H9 (cell line): ENCODE measurements around the gene HIRA. TPM values are rescaled to one million over a fixed set of nuclear protein-coding genes. Genes with fewer than 3 reads are reported as not detected.

Source experiments
- DNase-seq: peaks from one replicate; pipeline ENCODE4 v3.0.0-alpha.2; 2017
- H2AFZ ChIP-seq: one replicate; pipeline ENCODE4 v1.6.1; 2013; ENCODE audit warnings: mild to moderate bottlenecking, low read length, control low read depth, moderate library complexity
- H2AK5ac ChIP-seq: 2 replicates; pipeline ENCODE4 v1.6.1; 2013; ENCODE audit warnings: low read length, control low read depth, mixed read lengths; ENCODE audit not compliant: insufficient read length
- H2BK120ac ChIP-seq: one replicate; pipeline ENCODE4 v1.6.1; 2013; ENCODE audit warnings: low read depth, mild to moderate bottlenecking, low read length, control low read depth, inconsistent platforms; ENCODE audit not compliant: poor library complexity, severe bottlenecking
- H2BK12ac ChIP-seq: 2 replicates; pipeline ENCODE4 v1.6.1; 2013; ENCODE audit warnings: low read length, control low read depth, mixed read lengths, low read depth; ENCODE audit not compliant: insufficient read length
- H2BK15ac ChIP-seq: 2 replicates; pipeline ENCODE4 v1.6.1; 2013; ENCODE audit warnings: low read depth, low read length, control low read depth
- H2BK20ac ChIP-seq: one replicate; pipeline ENCODE4 v1.6.1; 2013; ENCODE audit warnings: low read depth, mild to moderate bottlenecking, low read length, control low read depth, inconsistent platforms; ENCODE audit not compliant: poor library complexity, severe bottlenecking
- H2BK5ac ChIP-seq: 2 replicates; pipeline ENCODE4 v1.6.1; 2013; ENCODE audit warnings: low read length, control low read depth, mixed read lengths; ENCODE audit not compliant: insufficient read length
- H3K14ac ChIP-seq: 2 replicates; pipeline ENCODE4 v1.6.1; 2013; ENCODE audit warnings: low read length, control low read depth; ENCODE audit not compliant: insufficient read depth
- H3K18ac ChIP-seq: 2 replicates; pipeline ENCODE4 v1.6.1; 2013; ENCODE audit warnings: low read depth, mild to moderate bottlenecking, mixed read lengths, low read length, control low read depth; ENCODE audit not compliant: insufficient read length
- H3K23ac ChIP-seq: 2 replicates; pipeline ENCODE4 v1.6.1; 2013; ENCODE audit warnings: low read length, control low read depth, mixed read lengths, low read depth; ENCODE audit not compliant: insufficient read length
- H3K23me2 ChIP-seq: 2 replicates; pipeline ENCODE4 v1.6.1; 2013; ENCODE audit warnings: low read depth, mild to moderate bottlenecking, mixed read lengths, low read length, control low read depth; ENCODE audit not compliant: insufficient read length, poor library complexity, severe bottlenecking
- H3K27ac ChIP-seq: 2 replicates; pipeline ENCODE4 v1.5.1; 2013; ENCODE audit warnings: low read length, control low read depth, mixed read lengths, low read depth; ENCODE audit not compliant: insufficient read length
- H3K27me3 ChIP-seq: 2 replicates; pipeline ENCODE4 v1.6.1; 2013; ENCODE audit warnings: low read length, control low read depth, inconsistent platforms; ENCODE audit not compliant: insufficient read depth
- H3K4ac ChIP-seq: 2 replicates; pipeline ENCODE4 v1.6.1; 2013; ENCODE audit warnings: low read depth, mild to moderate bottlenecking, control low read depth, inconsistent platforms, low read length, moderate library complexity
- H3K4me1 ChIP-seq: 2 replicates; pipeline ENCODE4 v1.6.1; 2013; ENCODE audit warnings: low read length, control low read depth, inconsistent platforms; ENCODE audit not compliant: insufficient read depth
- H3K4me2 ChIP-seq: 2 replicates; pipeline ENCODE4 v1.6.1; 2013; ENCODE audit warnings: low read length, control low read depth, mixed read lengths; ENCODE audit not compliant: insufficient read length, insufficient read depth
- H3K56ac ChIP-seq: 2 replicates; pipeline ENCODE4 v1.6.1; 2013; ENCODE audit warnings: low read depth, mild to moderate bottlenecking, mixed read lengths, low read length, control low read depth; ENCODE audit not compliant: insufficient read length
- H3K79me1 ChIP-seq: 2 replicates; pipeline ENCODE4 v1.6.1; 2013; ENCODE audit warnings: low read depth, mild to moderate bottlenecking, moderate library complexity, low read length, control low read depth, inconsistent platforms; ENCODE audit not compliant: insufficient read depth, poor library complexity, severe bottlenecking
- H3K79me2 ChIP-seq: 2 replicates; pipeline ENCODE4 v1.6.1; 2013; ENCODE audit warnings: low read length, control low read depth, inconsistent platforms; ENCODE audit not compliant: insufficient read depth
- H3K9ac ChIP-seq: 2 replicates; pipeline ENCODE4 v1.6.1; 2013; ENCODE audit warnings: low read length, control low read depth, mixed read lengths; ENCODE audit not compliant: insufficient read length; ENCODE audit errors: extremely low read depth
- H3K9me3 ChIP-seq: one replicate; pipeline ENCODE4 v1.6.1; 2013; ENCODE audit warnings: low read depth, low read length, inconsistent platforms; ENCODE audit not compliant: control insufficient read depth
- H3T11ph ChIP-seq: one replicate; pipeline ENCODE4 v1.6.1; 2013; ENCODE audit warnings: mild to moderate bottlenecking, low read length, control low read depth, inconsistent platforms
- H4K20me1 ChIP-seq: one replicate; pipeline ENCODE4 v1.6.1; 2013; ENCODE audit not compliant: control insufficient read depth, insufficient read length, insufficient read depth
- H4K5ac ChIP-seq: 2 replicates; pipeline ENCODE4 v1.6.1; 2013; ENCODE audit warnings: low read depth, mild to moderate bottlenecking, mixed read lengths, low read length, control low read depth; ENCODE audit not compliant: insufficient read length
- H4K8ac ChIP-seq: replicated peaks from 2 replicates; pipeline ENCODE4 v1.6.1; 2013; ENCODE audit warnings: low read length, control low read depth, mixed read lengths, low read depth; ENCODE audit not compliant: insufficient read length
- H4K91ac ChIP-seq: 2 replicates; pipeline ENCODE4 v1.6.1; 2013; ENCODE audit warnings: low read depth, mild to moderate bottlenecking, moderate library complexity, mixed read lengths, low read length, control low read depth; ENCODE audit not compliant: insufficient read length
- H3K27ac Mint-ChIP-seq, 3 experiments: 2 replicates in 2 of 3; 3 replicates in 1 of 3; pipeline ENCODE4 v1.8.0; 2020 to 2021; ENCODE audit warnings: mixed read lengths in 3 of 3, mild to moderate bottlenecking in 1 of 3, moderate library complexity in 1 of 3
- H3K27me3 Mint-ChIP-seq: 2 replicates; pipeline ENCODE4 v1.8.0; 2021; ENCODE audit warnings: low read depth, mild to moderate bottlenecking, moderate library complexity, mixed read lengths
- H3K36me3 Mint-ChIP-seq, 3 experiments: 2 replicates in 2 of 3; 3 replicates in 1 of 3; pipeline ENCODE4 v1.8.0; 2020 to 2021; ENCODE audit warnings: low read depth in 3 of 3, mixed read lengths in 3 of 3; ENCODE audit not compliant: insufficient read depth in 1 of 3
- H3K4me1 Mint-ChIP-seq, 2 experiments: 2 replicates each; pipeline ENCODE4 v1.8.0; 2020; ENCODE audit warnings: mixed read lengths in 2 of 2
- H3K4me3 Mint-ChIP-seq, 2 experiments: 2 replicates in 1 of 2; 3 replicates in 1 of 2; pipeline ENCODE4 v1.8.0; 2020 to 2021; ENCODE audit warnings: mild to moderate bottlenecking in 2 of 2, mixed read lengths in 2 of 2, moderate library complexity in 1 of 2
- H3K9me3 Mint-ChIP-seq, 2 experiments: 2 replicates in 1 of 2; 3 replicates in 1 of 2; pipeline ENCODE4 v1.8.0; 2020; ENCODE audit warnings: mild to moderate bottlenecking in 2 of 2, mixed read lengths in 2 of 2, moderate library complexity in 1 of 2
- WGBS: extraction: QIAGEN DNeasy Blood & Tissue Kit; methylation state at CpG from one replicate; pipeline ENCODE4 v1.1.7; 2013; ENCODE audit warnings: missing lambda C conversion rate, low lambda C conversion rate, mixed read lengths; ENCODE audit not compliant: insufficient read length; ENCODE audit errors: extremely low coverage; 5-methylcytosine and 5-hydroxymethylcytosine counted together
- total RNA-seq: library from RNA; stranded (reverse); gene quantifications from 2 replicates; pipeline ENCODE4 v1.2.1, GENCODE V29; 2021
- TF ChIP-seq, protein P1 (sequence below): fragments of 200-600 bp; sonication (generic); conservative IDR thresholded peaks from 3 replicates; pipeline ENCODE4 v1.8.0; 2021; ENCODE audit warnings: antibody characterized with exemption, mild to moderate bottlenecking

HIRA gene
- total RNA-seq, 1 experiment from 2014 or later = 51.9 TPM

DNA sequence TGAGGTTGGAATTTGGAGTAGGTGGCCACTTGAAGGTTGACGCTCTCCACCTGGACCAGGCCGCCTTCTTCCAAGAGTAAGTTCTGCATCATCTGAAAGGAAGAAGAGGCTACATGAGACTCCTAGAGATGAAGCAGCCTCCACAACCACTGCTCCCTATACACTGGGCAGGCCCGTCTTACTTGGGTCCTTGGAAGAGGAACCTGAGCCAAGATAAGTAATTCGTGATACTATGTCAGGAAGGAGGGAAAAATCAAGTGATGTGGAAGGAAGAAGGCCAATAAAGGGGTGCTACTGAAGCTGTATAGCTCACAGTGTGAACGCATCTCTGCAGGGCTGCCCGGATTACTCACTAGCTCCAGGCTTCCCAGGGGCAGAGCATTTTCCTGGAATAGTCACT, 36.4 kb upstream of the HIRA start:
- Histone ChIP-seq H2AK5ac (no peak overlapping the region), H3K27ac (no peak overlapping the region), H2BK12ac (no peak overlapping the region), H2BK15ac (no peak overlapping the region), H2BK5ac (no peak overlapping the region), H3K9ac (no peak overlapping the region), H3K79me1 (peaks cover 3% of the 10 kb centered on the region), H4K91ac (no peak overlapping the region), H3K23me2 (no peaks in the 10 kb centered on the region), H3K4me1 (no peaks in the 10 kb centered on the region), H3K4ac (no peak overlapping the region), H3K23ac (no peak overlapping the region), H3K27me3 (no peaks in the 10 kb centered on the region), H4K20me1 (no peaks in the 10 kb centered on the region), H2BK20ac (no peak overlapping the region), H4K8ac (no peak overlapping the region), H3K14ac (no peak overlapping the region), H2BK120ac (no peak overlapping the region), H3K18ac (no peak overlapping the region), H3K79me2 (no peaks in the 10 kb centered on the region), H4K5ac (no peak overlapping the region), H3K4me2 (no peak overlapping the region), H3K56ac (no peak overlapping the region), H3K9me3 (no peaks in the 10 kb centered on the region), H3T11ph (no peak overlapping the region), H2AFZ (no peak overlapping the region)
- DNase-seq = no peak
- H3K4me3 Mint-ChIP-seq = no peak overlapping the region; a peak in 1 of 5 replicates
- WGBS = no CpG with 5 or more reads among the region's 6 CpGs
- H3K4me1 Mint-ChIP-seq = no peaks in the 10 kb centered on the region
- no peak overlapping the region for H3K27ac Mint-ChIP-seq
- TF ChIP-seq, protein P1, sequence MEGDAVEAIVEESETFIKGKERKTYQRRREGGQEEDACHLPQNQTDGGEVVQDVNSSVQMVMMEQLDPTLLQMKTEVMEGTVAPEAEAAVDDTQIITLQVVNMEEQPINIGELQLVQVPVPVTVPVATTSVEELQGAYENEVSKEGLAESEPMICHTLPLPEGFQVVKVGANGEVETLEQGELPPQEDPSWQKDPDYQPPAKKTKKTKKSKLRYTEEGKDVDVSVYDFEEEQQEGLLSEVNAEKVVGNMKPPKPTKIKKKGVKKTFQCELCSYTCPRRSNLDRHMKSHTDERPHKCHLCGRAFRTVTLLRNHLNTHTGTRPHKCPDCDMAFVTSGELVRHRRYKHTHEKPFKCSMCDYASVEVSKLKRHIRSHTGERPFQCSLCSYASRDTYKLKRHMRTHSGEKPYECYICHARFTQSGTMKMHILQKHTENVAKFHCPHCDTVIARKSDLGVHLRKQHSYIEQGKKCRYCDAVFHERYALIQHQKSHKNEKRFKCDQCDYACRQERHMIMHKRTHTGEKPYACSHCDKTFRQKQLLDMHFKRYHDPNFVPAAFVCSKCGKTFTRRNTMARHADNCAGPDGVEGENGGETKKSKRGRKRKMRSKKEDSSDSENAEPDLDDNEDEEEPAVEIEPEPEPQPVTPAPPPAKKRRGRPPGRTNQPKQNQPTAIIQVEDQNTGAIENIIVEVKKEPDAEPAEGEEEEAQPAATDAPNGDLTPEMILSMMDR = no peak
- H3K9me3 Mint-ChIP-seq = no peaks in the 10 kb centered on the region; a peak in 1 of 5 replicates
- peaks cover 44 to 91% (median 76%) of the 10 kb centered on the region in 3 experiments; a peak in 6 of 7 replicates for H3K36me3 Mint-ChIP-seq
- no peaks in the 10 kb centered on the region; the same call in 1 of the 2 replicates for H3K27me3 Mint-ChIP-seq
